ENCODE data around the gene CCDC187. TPM values are rescaled to one million over a fixed set of nuclear protein-coding genes. Genes with fewer than 3 reads are reported as not detected.

Gene CCDC187
- total RNA-seq, 1 donor from 2014 or later: 0.47 TPM

GRCh38 chr9:136307215-136307750 lies 3.4 kb upstream of the CCDC187 start:
- Mint-ChIP-seq H3K27ac (no peak overlapping the region), H3K4me1 (no peaks in the 10 kb centered on the region), H3K27me3 (ENCODE audit: low read depth) (no peaks in the 10 kb centered on the region), H3K36me3 (no peaks in the 10 kb centered on the region), H3K9me3 (no peaks in the 10 kb centered on the region), H3K4me3 (no peak overlapping the region)
- TF ChIP-seq, protein P1, sequence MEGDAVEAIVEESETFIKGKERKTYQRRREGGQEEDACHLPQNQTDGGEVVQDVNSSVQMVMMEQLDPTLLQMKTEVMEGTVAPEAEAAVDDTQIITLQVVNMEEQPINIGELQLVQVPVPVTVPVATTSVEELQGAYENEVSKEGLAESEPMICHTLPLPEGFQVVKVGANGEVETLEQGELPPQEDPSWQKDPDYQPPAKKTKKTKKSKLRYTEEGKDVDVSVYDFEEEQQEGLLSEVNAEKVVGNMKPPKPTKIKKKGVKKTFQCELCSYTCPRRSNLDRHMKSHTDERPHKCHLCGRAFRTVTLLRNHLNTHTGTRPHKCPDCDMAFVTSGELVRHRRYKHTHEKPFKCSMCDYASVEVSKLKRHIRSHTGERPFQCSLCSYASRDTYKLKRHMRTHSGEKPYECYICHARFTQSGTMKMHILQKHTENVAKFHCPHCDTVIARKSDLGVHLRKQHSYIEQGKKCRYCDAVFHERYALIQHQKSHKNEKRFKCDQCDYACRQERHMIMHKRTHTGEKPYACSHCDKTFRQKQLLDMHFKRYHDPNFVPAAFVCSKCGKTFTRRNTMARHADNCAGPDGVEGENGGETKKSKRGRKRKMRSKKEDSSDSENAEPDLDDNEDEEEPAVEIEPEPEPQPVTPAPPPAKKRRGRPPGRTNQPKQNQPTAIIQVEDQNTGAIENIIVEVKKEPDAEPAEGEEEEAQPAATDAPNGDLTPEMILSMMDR (IDR thresholded peaks at IDR 0.05; ENCODE audit: unreplicated experiment): no peak
- DNase-seq (ENCODE audit: low spot score in 2 of 2, unreplicated experiment in 2 of 2): no peak

- TF ChIP-seq, protein P1 (IDR thresholded peaks at IDR 0.05; ENCODE audit: unreplicated experiment): no peak
- no peak for DNase-seq (ENCODE audit: low spot score in 2 of 2, unreplicated experiment in 2 of 2)
- Mint-ChIP-seq H3K9me3 (no peaks in the 10 kb centered on the region), H3K27me3 (ENCODE audit: low read depth) (no peaks in the 10 kb centered on the region), H3K4me1 (no peaks in the 10 kb centered on the region), H3K4me3 (no peak overlapping the region), H3K36me3 (no peaks in the 10 kb centered on the region), H3K27ac (no peak overlapping the region)
Observed at GRCh38 chr9:136306211-136307208, 2.6 kb upstream of the CCDC187 start.

GRCh38 chr9:136305804-136306203 lies 1.9 kb upstream of the CCDC187 start:
- TF ChIP-seq, protein P1 (IDR thresholded peaks at IDR 0.05; ENCODE audit: unreplicated experiment): no peak
- Mint-ChIP-seq H3K9me3 (no peaks in the 10 kb centered on the region), H3K4me3 (no peak overlapping the region), H3K27me3 (ENCODE audit: low read depth) (peaks cover 1% of the 10 kb centered on the region), H3K4me1 (no peaks in the 10 kb centered on the region), H3K27ac (no peak overlapping the region), H3K36me3 (no peaks in the 10 kb centered on the region)
- no peak for DNase-seq (ENCODE audit: low spot score in 2 of 2, unreplicated experiment in 2 of 2)

DNA sequence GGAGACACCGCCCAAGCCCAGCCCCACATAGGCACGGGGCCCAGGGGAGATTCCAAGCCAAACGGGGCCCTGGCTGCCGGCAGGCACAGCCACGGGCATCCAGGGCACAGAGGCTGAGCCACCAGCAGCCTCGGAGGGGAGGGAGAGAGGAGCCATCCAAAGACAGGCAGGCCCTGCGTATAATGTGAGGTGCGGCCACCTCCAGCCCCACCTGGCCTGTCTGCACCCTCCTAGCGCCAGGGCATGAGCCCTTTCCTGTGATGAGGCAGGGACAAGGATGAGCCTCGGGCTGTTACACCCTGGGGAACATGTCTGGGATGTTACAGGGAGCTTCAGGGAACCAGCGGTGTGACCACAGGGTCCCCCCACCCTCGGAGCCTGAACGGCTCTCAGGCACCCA lies 1.1 kb upstream of the CCDC187 start:
- TF ChIP-seq, protein P1 (IDR thresholded peaks at IDR 0.05; ENCODE audit: unreplicated experiment): no peak
- DNase-seq (ENCODE audit: low spot score in 2 of 2, unreplicated experiment in 2 of 2): no peak
- H3K9me3 Mint-ChIP-seq: no peaks in the 10 kb centered on the region
- no peak overlapping the region for H3K27ac Mint-ChIP-seq
- no peaks in the 10 kb centered on the region for H3K4me1 Mint-ChIP-seq
- H3K4me3 Mint-ChIP-seq: no peak overlapping the region
- H3K27me3 Mint-ChIP-seq (ENCODE audit: low read depth): peaks cover 2% of the 10 kb centered on the region
- no peaks in the 10 kb centered on the region for H3K36me3 Mint-ChIP-seq

DNA sequence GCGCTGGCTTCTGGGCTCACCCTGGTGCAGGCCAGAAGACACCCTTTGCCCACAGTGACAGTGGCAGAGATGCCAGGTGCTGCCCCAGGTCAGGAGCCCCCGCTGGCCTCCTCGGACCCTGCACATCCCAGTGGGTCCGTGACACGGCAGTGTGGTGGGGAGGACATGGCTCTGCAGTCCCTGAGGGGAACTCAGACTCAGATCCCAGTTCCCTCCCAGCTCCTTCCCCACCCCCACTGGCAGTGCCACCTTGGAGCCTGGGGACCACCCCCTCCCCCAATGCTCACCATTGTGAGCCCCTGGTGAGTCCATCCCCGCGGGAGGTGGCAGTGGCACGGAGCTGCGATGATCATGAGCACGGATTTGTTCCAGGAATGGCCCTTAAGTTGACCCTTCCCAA lies 562 bp upstream of the CCDC187 start:
- peaks cover 2% of the 10 kb centered on the region for H3K27me3 Mint-ChIP-seq (ENCODE audit: low read depth)
- DNase-seq (ENCODE audit: low spot score in 2 of 2, unreplicated experiment in 2 of 2): no peak
- no peaks in the 10 kb centered on the region for H3K9me3 Mint-ChIP-seq
- no peaks in the 10 kb centered on the region for H3K36me3 Mint-ChIP-seq
- H3K27ac Mint-ChIP-seq: no peak overlapping the region
- no peaks in the 10 kb centered on the region for H3K4me1 Mint-ChIP-seq
- TF ChIP-seq, protein P1 (IDR thresholded peaks at IDR 0.05; ENCODE audit: unreplicated experiment): no peak
- no peak overlapping the region for H3K4me3 Mint-ChIP-seq

Measured in mesothelial cell of epicardium (in vitro differentiated cells).